ENCODE data around the gene GPHN. TPM values are rescaled to one million over a fixed set of nuclear protein-coding genes. Genes with fewer than 3 reads are reported as not detected.

The GPHN gene
- total and polyA plus RNA-seq, 10 of the 15 experiments (the other 5 are each of a cell fraction or from before 2014, with no cell fraction given): 22.3 to 48.8 (median 33.1) TPM

DNA sequence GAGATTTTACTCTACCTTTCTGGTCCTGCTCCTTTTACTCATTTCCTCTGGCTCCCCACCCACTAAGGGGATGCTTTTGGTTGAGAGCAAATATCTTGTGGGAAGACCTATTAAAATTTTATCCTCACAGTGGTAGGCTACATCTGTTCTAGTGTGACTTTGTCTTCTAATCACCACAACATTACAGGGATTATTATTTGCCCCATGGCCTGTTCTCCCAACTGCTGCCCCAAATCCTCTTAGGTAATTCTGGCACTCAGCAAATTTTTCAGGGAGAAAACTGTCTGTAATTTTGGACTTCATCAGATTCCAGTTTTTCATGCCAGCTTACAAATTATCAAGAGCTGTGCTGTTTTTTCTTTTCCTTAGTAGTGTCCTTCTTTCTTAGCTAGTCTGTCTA is 172.3 kb downstream of the GPHN start (continued):
- TF ChIP-seq, protein P1, sequence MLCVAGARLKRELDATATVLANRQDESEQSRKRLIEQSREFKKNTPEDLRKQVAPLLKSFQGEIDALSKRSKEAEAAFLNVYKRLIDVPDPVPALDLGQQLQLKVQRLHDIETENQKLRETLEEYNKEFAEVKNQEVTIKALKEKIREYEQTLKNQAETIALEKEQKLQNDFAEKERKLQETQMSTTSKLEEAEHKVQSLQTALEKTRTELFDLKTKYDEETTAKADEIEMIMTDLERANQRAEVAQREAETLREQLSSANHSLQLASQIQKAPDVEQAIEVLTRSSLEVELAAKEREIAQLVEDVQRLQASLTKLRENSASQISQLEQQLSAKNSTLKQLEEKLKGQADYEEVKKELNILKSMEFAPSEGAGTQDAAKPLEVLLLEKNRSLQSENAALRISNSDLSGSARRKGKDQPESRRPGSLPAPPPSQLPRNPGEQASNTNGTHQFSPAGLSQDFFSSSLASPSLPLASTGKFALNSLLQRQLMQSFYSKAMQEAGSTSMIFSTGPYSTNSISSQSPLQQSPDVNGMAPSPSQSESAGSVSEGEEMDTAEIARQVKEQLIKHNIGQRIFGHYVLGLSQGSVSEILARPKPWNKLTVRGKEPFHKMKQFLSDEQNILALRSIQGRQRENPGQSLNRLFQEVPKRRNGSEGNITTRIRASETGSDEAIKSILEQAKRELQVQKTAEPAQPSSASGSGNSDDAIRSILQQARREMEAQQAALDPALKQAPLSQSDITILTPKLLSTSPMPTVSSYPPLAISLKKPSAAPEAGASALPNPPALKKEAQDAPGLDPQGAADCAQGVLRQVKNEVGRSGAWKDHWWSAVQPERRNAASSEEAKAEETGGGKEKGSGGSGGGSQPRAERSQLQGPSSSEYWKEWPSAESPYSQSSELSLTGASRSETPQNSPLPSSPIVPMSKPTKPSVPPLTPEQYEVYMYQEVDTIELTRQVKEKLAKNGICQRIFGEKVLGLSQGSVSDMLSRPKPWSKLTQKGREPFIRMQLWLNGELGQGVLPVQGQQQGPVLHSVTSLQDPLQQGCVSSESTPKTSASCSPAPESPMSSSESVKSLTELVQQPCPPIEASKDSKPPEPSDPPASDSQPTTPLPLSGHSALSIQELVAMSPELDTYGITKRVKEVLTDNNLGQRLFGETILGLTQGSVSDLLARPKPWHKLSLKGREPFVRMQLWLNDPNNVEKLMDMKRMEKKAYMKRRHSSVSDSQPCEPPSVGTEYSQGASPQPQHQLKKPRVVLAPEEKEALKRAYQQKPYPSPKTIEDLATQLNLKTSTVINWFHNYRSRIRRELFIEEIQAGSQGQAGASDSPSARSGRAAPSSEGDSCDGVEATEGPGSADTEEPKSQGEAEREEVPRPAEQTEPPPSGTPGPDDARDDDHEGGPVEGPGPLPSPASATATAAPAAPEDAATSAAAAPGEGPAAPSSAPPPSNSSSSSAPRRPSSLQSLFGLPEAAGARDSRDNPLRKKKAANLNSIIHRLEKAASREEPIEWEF (IDR thresholded peaks at IDR 0.05; ENCODE audit: insufficient replicate concordance, low read depth, low read length): no peak

DNA sequence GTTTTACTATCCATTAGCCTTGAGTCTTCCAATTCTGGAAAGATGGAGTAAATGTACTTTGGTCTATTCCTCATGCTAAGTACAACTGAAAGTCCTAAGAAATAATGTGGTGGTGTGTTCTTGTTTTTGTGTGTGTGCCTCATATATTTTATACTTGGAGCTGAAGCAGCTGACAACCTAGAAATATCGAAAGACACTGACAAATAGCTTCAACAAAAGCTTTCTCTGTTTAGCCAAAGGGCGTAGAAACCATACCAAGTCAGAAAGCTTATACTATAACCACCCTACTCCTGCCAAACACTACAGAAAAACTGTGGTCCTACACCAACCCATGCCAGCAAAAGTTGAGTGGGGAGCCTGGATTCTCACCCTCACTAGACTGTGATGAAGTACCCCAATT is 188.4 kb downstream of the GPHN start:
- no TSS peak for BruUV-seq (replicated peaks)
- in situ Hi-C loops (cut with MboI): no loop called here

More for the DNA sequence above, 188.4 kb downstream of the GPHN start:
- 100% methylated on average over 2 of the region's 2 CpGs for WGBS (ENCODE audit: insufficient coverage, insufficient replicate concordance, low lambda C conversion rate, missing lambda C conversion rate)
- Histone ChIP-seq H3K79me2 (ENCODE audit: control insufficient read depth, insufficient read depth, low read length) (no peaks in the 10 kb centered on the region), H3K9ac (ENCODE audit: control insufficient read depth, insufficient read depth, low read length) (no peak overlapping the region), H3K4me1 (ENCODE audit: control insufficient read depth, insufficient read depth, low read length) (no peaks in the 10 kb centered on the region), H3K4me3 (no peak overlapping the region), H3K27ac (ENCODE audit: control insufficient read depth, insufficient read depth) (no peak overlapping the region), H3K4me2 (ENCODE audit: control insufficient read depth, insufficient read depth) (no peak overlapping the region), H2AFZ (ENCODE audit: control insufficient read depth, low read depth, low read length) (no peak overlapping the region), H3K9me3 (replicated peaks; ENCODE audit: control insufficient read depth, insufficient read depth, low read length) (peaks cover 1% of the 10 kb centered on the region; the same call in 2 of the 3 replicates), H4K20me1 (ENCODE audit: control insufficient read depth, insufficient read depth) (no peaks in the 10 kb centered on the region), H3K27me3 (replicated peaks in 1 of 2; ENCODE audit: control insufficient read depth in 2 of 2, insufficient read depth in 2 of 2, low read length in 1 of 2) (no peaks in the 10 kb centered on the region), H3K36me3 (ENCODE audit: control insufficient read depth in 2 of 2, insufficient read depth in 2 of 2, low read length in 1 of 2) (no peaks in the 10 kb centered on the region)
- DNase-seq (ENCODE audit: low read depth, low spot score): no peak
- RAD21 ChIA-PET (ENCODE audit: unreplicated experiment): no interaction called here
- no peak for TF ChIP-seq WRNIP1 (IDR thresholded peaks at IDR 0.05; ENCODE audit: borderline replicate concordance, low read depth, low read length)
- TF ChIP-seq CHD1 (IDR thresholded peaks at IDR 0.05; ENCODE audit: low read depth, low read length): no peak
- no peak for TF ChIP-seq SMAD5 (IDR thresholded peaks at IDR 0.05; ENCODE audit: low read depth)
- TF ChIP-seq, protein P2, sequence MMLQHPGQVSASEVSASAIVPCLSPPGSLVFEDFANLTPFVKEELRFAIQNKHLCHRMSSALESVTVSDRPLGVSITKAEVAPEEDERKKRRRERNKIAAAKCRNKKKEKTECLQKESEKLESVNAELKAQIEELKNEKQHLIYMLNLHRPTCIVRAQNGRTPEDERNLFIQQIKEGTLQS (IDR thresholded peaks at IDR 0.05; ENCODE audit: borderline replicate concordance, extremely low read depth, low read depth, low read length): no peak
- no peak for TF ChIP-seq SUPT20H (IDR thresholded peaks at IDR 0.05; ENCODE audit: borderline replicate concordance, control insufficient read depth, low read depth, low read length)
- SMC1A ChIA-PET (ENCODE audit: uncharacterized antibody, unreplicated experiment): no interaction called here
- CTCF ChIA-PET: interaction anchor here (1.0 kb wide), 1 partner anchor 12 kb away, joined by 3 read pairs; no protein-coding TSS in a partner anchor
- intact Hi-C loops (cut with micrococcal nuclease; ENCODE audit: unreplicated experiment): no loop called here
- POLR2A ChIA-PET: interaction anchor here (0.6 kb wide), 1 partner anchor 326 kb away, joined by 6 read pairs; no protein-coding TSS in a partner anchor
- no peak for FAIRE-seq
- no peak; the same call in 2 of the 3 replicates for ATAC-seq
